Cortex of kidney (tissue), 1 donor: ENCODE results near the gene PLXNA1.

Experiments
- DNase-seq: peaks from one replicate; lab custom pipeline; 2025; lab: John Stamatoyannopoulos, UW

PLXNA1 gene

GRCh38 chr3:126987596-126987995, 4.7 kb downstream of the PLXNA1 start:
- DNase-seq = no peak

GRCh38 chr3:126988451-126989021, 5.6 kb downstream of the PLXNA1 start:
- no peak for DNase-seq

DNA sequence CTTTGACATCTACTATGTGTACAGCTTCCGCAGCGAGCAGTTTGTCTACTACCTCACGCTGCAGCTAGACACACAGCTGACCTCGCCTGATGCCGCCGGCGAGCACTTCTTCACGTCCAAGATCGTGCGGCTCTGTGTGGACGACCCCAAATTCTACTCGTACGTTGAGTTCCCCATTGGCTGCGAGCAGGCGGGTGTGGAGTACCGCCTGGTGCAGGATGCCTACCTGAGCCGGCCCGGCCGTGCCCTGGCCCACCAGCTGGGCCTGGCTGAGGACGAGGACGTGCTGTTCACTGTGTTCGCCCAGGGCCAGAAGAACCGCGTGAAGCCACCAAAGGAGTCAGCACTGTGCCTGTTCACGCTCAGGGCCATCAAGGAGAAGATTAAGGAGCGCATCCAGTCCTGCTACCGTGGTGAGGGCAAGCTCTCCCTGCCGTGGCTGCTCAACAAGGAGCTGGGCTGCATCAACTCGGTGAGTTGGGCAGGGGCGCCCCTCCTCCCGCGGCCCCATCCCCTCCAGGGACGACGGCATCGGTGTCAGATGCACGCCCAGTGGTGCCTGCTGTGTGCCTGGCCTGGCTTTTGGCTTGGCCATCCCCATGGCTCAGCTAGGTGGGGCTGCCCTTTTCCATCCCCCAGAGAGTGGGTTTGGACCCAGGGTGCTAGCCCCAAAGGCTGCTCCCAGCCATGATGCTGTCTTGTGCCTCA, 6.6 kb downstream of the PLXNA1 start:
- no peak for DNase-seq

- DNase-seq = no peak
These were observed 7.2 kb downstream of the PLXNA1 start for GRCh38 chr3:126990024-126990700.

- DNase-seq = no peak
These were observed 8.0 kb downstream of the PLXNA1 start for GRCh38 chr3:126990890-126991289.

- no peak for DNase-seq
These were observed 8.7 kb downstream of the PLXNA1 start for GRCh38 chr3:126991366-126992200.

DNA sequence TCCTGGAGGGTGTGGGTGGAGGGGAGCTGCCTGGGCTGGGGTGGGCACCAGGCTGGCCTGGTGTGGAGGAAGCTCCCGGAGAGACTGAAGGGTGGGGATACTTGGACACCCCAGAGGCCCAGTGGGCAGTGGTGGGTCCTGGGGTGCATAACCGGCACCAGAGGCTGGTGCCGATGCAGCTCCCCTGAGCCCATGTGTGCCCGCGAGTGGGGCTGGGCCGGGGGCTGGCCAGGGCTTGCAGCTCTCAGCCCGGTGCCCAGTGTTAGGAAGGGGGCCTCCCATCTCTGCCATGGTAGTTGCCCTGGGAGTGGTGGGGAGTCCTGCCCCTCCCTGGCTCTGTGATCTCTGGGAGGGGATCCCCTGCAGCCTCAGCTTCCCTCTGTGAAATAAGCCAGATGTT, 9.3 kb downstream of the PLXNA1 start:
- DNase-seq = no peak

- DNase-seq = no peak
These were observed 9.9 kb downstream of the PLXNA1 start for GRCh38 chr3:126992776-126993175.

- no peak for DNase-seq
These were observed 10.5 kb downstream of the PLXNA1 start for GRCh38 chr3:126993436-126993835.

GRCh38 chr3:126994661-126995245, 11.8 kb downstream of the PLXNA1 start:
- DNase-seq = no peak

DNA sequence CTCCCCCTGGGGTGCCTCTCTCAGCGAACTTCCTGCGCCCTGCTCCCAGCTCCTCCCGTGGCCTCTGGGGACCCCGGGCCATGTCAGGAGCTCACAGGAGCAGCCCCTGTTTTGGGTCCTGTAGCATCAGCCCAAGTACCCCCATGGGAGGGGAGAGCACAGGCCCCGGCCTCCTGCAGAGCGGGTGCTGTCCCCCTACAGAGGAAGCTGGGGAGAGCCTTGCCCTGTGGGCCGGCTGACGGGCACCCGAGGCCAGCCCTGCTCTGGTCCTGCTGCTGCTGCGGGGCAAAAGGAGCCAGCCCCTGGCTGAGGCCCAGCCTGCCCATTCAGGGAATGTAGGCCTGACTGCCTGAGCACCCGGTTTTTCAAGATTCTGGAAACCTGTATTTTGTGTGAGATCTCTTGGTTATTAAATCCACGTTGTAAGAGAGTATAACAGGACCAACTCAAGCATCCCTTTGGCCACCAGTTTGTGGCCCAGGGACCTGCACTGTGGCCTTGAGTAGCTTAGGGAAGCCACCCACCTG, 12.4 kb downstream of the PLXNA1 start:
- no peak for DNase-seq

DNA sequence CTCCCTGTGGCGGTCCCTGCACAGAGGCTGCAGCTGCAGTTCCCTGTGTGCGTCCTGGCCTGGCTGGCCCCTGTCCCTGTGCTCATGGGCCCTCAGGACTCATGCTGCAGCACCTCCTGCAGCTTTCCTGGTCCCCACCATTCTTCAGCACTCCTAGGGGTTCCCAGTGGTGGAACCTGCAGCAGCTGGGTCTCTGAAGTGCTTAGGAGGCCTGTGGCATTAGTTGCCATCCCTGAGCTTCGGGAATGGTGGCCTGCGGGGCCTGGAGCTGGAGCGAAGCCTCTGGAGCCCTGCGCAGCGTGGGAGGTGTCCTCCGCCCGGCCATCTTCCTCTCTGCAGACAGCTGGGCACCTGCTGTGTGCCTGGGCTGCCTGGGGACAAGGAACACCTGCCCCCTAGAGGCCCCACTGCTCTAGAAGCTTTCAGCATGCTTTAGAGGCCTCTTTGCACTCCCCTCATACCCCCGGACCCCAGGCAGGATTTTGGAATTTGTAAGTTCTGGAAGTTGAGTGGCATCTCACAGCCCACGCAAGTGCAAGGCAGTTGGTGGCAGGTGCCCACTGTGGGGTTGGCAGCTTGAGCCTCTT, 13.1 kb downstream of the PLXNA1 start:
- DNase-seq = no peak

DNA sequence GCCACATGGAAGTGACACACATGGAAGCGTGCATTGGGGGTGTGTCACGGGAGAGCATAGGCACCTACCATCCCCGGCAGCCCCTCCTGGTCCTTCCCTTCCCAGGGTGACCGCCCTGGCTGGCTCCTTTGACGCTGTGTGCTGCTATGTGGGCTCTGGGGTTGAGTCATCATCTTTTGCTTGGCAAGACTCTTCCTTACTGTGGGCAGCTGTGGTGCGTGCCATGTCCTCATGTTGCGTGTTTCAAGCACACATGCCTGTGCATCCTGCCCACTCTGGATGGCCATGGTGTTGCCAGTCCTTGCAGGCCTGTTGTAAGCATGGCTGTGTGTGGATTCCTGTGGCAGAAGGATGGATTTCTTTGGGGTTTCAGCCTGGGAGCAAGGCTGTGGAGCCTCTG, 14.0 kb downstream of the PLXNA1 start:
- DNase-seq = no peak

DNA sequence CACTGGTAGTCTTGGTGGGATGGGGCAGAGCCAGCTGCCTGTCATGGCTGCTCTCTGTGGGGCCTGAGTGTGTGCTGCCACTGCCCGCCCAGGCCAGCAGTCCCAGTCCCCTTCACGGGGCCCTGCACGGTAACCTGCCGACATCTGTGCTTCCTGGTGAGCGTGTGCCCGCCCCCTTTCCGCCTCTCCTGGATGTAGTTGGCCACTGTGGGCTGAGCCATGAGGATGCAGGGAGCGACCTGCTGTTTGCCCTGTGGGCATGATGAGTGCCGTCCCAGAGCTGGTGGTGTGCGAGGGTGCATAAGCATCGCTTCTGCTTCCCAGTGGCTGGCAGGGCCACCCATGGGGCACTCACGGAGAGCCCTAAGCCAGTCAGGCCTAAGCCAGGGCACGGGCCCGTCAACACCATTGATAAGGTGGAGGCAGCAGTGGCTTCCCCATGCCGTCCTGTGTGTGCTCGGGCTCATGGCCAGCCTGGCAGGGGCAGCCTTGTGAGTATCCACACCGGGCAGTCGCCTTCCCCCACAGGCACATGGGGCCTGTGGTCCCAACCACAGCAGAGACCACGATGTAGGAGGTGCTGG, 14.6 kb downstream of the PLXNA1 start:
- no peak for DNase-seq

DNA sequence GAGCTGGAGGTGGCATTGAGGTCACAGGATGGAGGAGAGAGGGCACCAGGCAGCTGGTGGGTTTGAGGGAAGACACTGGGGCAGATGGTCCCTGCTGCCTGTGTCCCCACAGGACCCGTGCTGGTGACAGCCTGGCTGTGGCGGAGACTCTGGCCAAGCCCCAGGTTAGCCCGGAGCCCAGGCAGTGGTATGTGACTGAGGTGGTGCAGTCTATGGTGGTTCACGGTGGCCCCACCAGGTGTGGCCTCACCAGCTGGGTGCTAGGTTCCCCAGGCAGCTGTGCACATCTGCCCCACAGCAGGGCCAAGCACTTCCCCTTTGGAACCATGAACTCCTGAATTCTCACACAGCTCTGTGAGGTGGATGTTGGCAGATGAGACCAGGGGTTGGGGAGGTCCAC, 15.4 kb downstream of the PLXNA1 start:
- DNase-seq = no peak

DNA sequence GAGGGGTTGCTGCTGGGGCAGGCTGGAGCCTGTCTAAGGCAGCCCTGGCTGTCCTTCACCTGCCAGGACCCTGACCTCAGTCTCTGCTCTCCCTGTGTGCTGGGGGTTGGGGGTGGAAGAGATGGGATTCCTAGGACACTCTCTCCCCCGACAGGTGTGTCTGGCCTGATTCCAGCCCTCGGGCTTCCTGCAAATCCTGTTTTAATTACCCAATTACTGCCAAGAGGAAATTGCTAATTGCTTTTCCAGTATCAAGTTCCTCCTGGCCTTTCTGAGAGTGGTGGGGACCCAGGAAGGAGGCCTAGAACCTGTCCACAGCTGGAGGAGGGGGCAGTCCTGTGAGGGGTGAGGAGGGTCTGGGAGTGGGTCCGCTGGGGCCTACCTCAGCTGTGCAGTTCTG, 15.8 kb downstream of the PLXNA1 start:
- DNase-seq = no peak

DNA sequence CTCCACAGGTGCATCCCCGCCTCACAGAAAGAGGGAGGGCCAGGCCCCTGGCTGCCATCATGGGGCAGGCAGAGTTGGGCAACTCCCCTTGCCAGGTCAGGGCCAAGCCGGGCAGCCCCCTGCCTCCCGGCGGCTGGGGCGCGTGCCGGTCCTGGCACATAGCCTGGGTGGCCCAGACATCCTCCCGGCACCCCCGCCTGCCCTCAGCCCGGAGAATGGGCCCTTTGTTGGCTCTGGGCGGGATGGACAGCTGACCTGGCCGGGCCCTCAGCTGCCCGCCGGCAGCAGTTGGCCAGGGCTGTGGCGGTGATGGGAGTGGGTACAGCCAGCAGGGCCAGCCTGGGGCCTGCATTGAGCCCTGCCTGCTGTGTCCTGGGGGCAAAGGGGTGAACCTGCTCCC, 16.5 kb downstream of the PLXNA1 start:
- no peak for DNase-seq

- no peak for DNase-seq
These were observed 17.2 kb downstream of the PLXNA1 start for GRCh38 chr3:127000119-127000518.

GRCh38 chr3:127000761-127001160, 17.8 kb downstream of the PLXNA1 start:
- no peak for DNase-seq

- no peak for DNase-seq
These were observed 18.7 kb downstream of the PLXNA1 start for GRCh38 chr3:127001486-127002194.
